H1 (cell line): ENCODE results near the gene HMX1. TPM values are rescaled to one million over a fixed set of nuclear protein-coding genes. Genes with fewer than 3 reads are reported as not detected.

Experiments
- CTCF ChIA-PET: fragments of 300-600 bp; sonication (Branson Sonifier 250); formaldehyde crosslinking; loops from one replicate; lab custom pipeline; 2021; ENCODE audit not compliant: partially characterized antibody; lab: Charles Lee
- POLR2A ChIA-PET: fragments of 300-600 bp; sonication (Branson Sonifier 250); formaldehyde crosslinking; loops from one replicate; lab custom pipeline; 2021; ENCODE audit warnings: inconsistent platforms; ENCODE audit not compliant: partially characterized antibody; lab: Charles Lee
- DNase-seq, 2 experiments: peaks; one replicate each; pipeline versions ENCODE4 v3.0.0 to v3.0.0-alpha.2; 2010 to 2022; ENCODE audit warnings: low spot score in 2 of 2, low read depth in 1 of 2, mixed read lengths in 1 of 2
- FAIRE-seq: peaks from 2 replicates; lab custom pipeline; 2011; peaks lifted over from hg19 to GRCh38; lab: Jason Lieb, UNC
- H2AFZ ChIP-seq: 2 replicates; pipeline ENCODE4 v1.8.1; 2012; ENCODE audit warnings: low read length, inconsistent platforms
- H2AK5ac ChIP-seq: 2 replicates; pipeline ENCODE4 v1.6.1; 2013; ENCODE audit warnings: low read depth, low read length
- H2BK120ac ChIP-seq: replicated peaks from 2 replicates; pipeline ENCODE3; 2013; ENCODE audit warnings: low read depth, low read length, inconsistent platforms
- H2BK12ac ChIP-seq: 2 replicates; pipeline ENCODE4 v1.6.1; 2013; ENCODE audit warnings: low read depth, low read length
- H2BK15ac ChIP-seq: 2 replicates; pipeline ENCODE4 v1.6.1; 2013; ENCODE audit warnings: low read length
- H2BK20ac ChIP-seq: 2 replicates; pipeline ENCODE4 v1.6.1; 2013; ENCODE audit warnings: low read length
- H2BK5ac ChIP-seq: 2 replicates; pipeline ENCODE4 v1.6.1; 2013; ENCODE audit warnings: low read depth, low read length
- H3K14ac ChIP-seq: 2 replicates; pipeline ENCODE4 v1.6.1; 2013; ENCODE audit warnings: inconsistent platforms; ENCODE audit not compliant: insufficient read length
- H3K18ac ChIP-seq: 2 replicates; pipeline ENCODE4 v1.6.1; 2013; ENCODE audit warnings: low read length; ENCODE audit errors: extremely low read depth
- H3K23ac ChIP-seq: 2 replicates; pipeline ENCODE4 v1.6.1; 2013; ENCODE audit warnings: inconsistent platforms; ENCODE audit not compliant: insufficient read length
- H3K23me2 ChIP-seq: 2 replicates; pipeline ENCODE4 v1.6.1; 2013; ENCODE audit warnings: low read depth, low read length
- H3K27ac ChIP-seq: 2 replicates; pipeline ENCODE4 v1.6.1; 2011; ENCODE audit warnings: low read depth, low read length, inconsistent platforms
- H3K27me3 ChIP-seq, 4 experiments: replicated peaks in 1 of 4; 1 replicate in 1 of 4; 2 replicates in 3 of 4; pipeline versions ENCODE4 v1.6.1 to v1.8.1; 2011 to 2013; ENCODE audit warnings: low read length in 3 of 4, mild to moderate bottlenecking in 3 of 4, inconsistent platforms in 2 of 4, mixed read lengths in 2 of 4, moderate library complexity in 1 of 4; ENCODE audit not compliant: control insufficient read depth in 3 of 4, insufficient read depth in 3 of 4; ENCODE audit errors: extremely low read depth in 1 of 4
- H3K36me3 ChIP-seq, 4 experiments: 2 replicates each; pipeline versions ENCODE4 v1.6.1 to v1.8.1; 2011 to 2013; ENCODE audit warnings: mild to moderate bottlenecking in 4 of 4, low read length in 3 of 4, moderate library complexity in 2 of 4, control low read depth in 1 of 4, inconsistent platforms in 1 of 4; ENCODE audit not compliant: insufficient read depth in 4 of 4, control insufficient read depth in 2 of 4
- H3K4ac ChIP-seq: replicated peaks from 2 replicates; pipeline ENCODE3; 2013; ENCODE audit warnings: low read length, low read depth, mixed read lengths, inconsistent platforms; ENCODE audit not compliant: insufficient read length
- H3K4me1 ChIP-seq, 4 experiments: replicated peaks in 1 of 4; 1 replicate in 1 of 4; 2 replicates in 3 of 4; pipeline versions ENCODE4 v1.6.1 to v1.8.1; 2011 to 2013; ENCODE audit warnings: low read length in 3 of 4, inconsistent platforms in 2 of 4, mixed read lengths in 1 of 4; ENCODE audit not compliant: insufficient read depth in 4 of 4, control insufficient read depth in 3 of 4
- H3K4me2 ChIP-seq, 2 experiments: 2 replicates each; pipeline versions ENCODE4 v1.6.1 to v1.8.1; 2011 to 2013; ENCODE audit warnings: low read depth in 2 of 2, low read length in 2 of 2, control low read depth in 1 of 2, inconsistent platforms in 1 of 2, mild to moderate bottlenecking in 1 of 2; ENCODE audit not compliant: insufficient read depth in 1 of 2
- H3K4me3 ChIP-seq, 4 experiments: fragments of 200-600, 300-600 bp in 1 of 4; sonication (generic), shearing (Covaris generic), sonication (Bioruptor Twin) in 1 of 4; 2 replicates each; pipeline versions ENCODE4 v1.5.1 to v1.8.1; 2011 to 2016; ENCODE audit warnings: low read length in 4 of 4, low read depth in 3 of 4, control low read depth in 2 of 4, inconsistent platforms in 2 of 4, mild to moderate bottlenecking in 2 of 4, mixed read lengths in 1 of 4, moderate library complexity in 1 of 4; ENCODE audit not compliant: insufficient read depth in 2 of 4; ENCODE audit errors: extremely low read depth in 1 of 4
- H3K56ac ChIP-seq: replicated peaks from 2 replicates; pipeline ENCODE3; 2013; ENCODE audit warnings: low read depth, mild to moderate bottlenecking, mixed read lengths, low read length, inconsistent platforms; ENCODE audit not compliant: insufficient read length
- H3K79me1 ChIP-seq: 2 replicates; pipeline ENCODE4 v1.6.1; 2013; ENCODE audit warnings: low read depth, low read length, control low read depth
- H3K79me2 ChIP-seq, 2 experiments: 2 replicates each; pipeline versions ENCODE4 v1.6.1 to v1.8.1; 2012 to 2013; ENCODE audit warnings: low read length in 2 of 2, mild to moderate bottlenecking in 2 of 2, inconsistent platforms in 1 of 2; ENCODE audit not compliant: insufficient read depth in 2 of 2, control insufficient read depth in 1 of 2
- H3K9ac ChIP-seq, 4 experiments: replicated peaks in 1 of 4; 1 replicate in 1 of 4; 2 replicates in 3 of 4; pipeline versions ENCODE4 v1.6.1 to v1.8.1; 2011 to 2013; ENCODE audit warnings: low read depth in 3 of 4, low read length in 3 of 4, control low read depth in 2 of 4, mild to moderate bottlenecking in 2 of 4, moderate library complexity in 2 of 4, inconsistent platforms in 1 of 4; ENCODE audit errors: extremely low read depth in 1 of 4
- H3K9me3 ChIP-seq, 2 experiments: 2 replicates each; pipeline versions ENCODE4 v1.6.1 to v1.8.1; 2012 to 2013; ENCODE audit warnings: mild to moderate bottlenecking in 2 of 2, moderate library complexity in 2 of 2, control low read depth in 1 of 2, inconsistent platforms in 1 of 2, low read depth in 1 of 2, low read length in 1 of 2, mixed read lengths in 1 of 2; ENCODE audit not compliant: insufficient read depth in 2 of 2
- H4K20me1 ChIP-seq, 2 experiments: replicated peaks in 1 of 2; 2 replicates each; pipeline versions ENCODE3 to v1.8.1; 2011 to 2013; ENCODE audit warnings: inconsistent platforms in 2 of 2, low read length in 2 of 2, mild to moderate bottlenecking in 1 of 2; ENCODE audit not compliant: insufficient read depth in 2 of 2, control insufficient read depth in 1 of 2
- H4K5ac ChIP-seq: 2 replicates; pipeline ENCODE4 v1.6.1; 2013; ENCODE audit warnings: low read length, low read depth, mixed read lengths, inconsistent platforms; ENCODE audit not compliant: insufficient read length
- H4K8ac ChIP-seq: 2 replicates; pipeline ENCODE4 v1.8.0; 2013; ENCODE audit warnings: mild to moderate bottlenecking, moderate library complexity, low read length, inconsistent platforms; ENCODE audit not compliant: insufficient read depth; ENCODE audit errors: extremely low read depth
- H4K91ac ChIP-seq: replicated peaks from 2 replicates; pipeline ENCODE3; 2013; ENCODE audit warnings: low read length, mixed read lengths, inconsistent platforms; ENCODE audit not compliant: insufficient read length
- BCL11A ChIP-seq, 2 experiments: IDR thresholded peaks; one replicate each; pipeline ENCODE4 v1.6.1; 2011; ENCODE audit warnings: low read depth in 2 of 2, low read length in 2 of 2, mild to moderate bottlenecking in 2 of 2
- CEBPB ChIP-seq: IDR thresholded peaks from 2 replicates; pipeline ENCODE4 v1.6.1; 2012; ENCODE audit warnings: low read depth, low read length
- CTBP2 ChIP-seq: IDR thresholded peaks from 2 replicates; pipeline ENCODE4 v1.7.0; 2011; ENCODE audit warnings: borderline replicate concordance, mild to moderate bottlenecking, moderate library complexity, mixed read lengths, low read length; ENCODE audit not compliant: insufficient read depth, insufficient read length
- EZH2 ChIP-seq: fragments of 200-600 bp; sonication (generic); IDR thresholded peaks from 2 replicates; pipeline ENCODE4 v1.7.1; 2012; ENCODE audit warnings: low read depth, mild to moderate bottlenecking, moderate library complexity, low read length, inconsistent platforms; ENCODE audit not compliant: severe bottlenecking
- GABPA ChIP-seq: IDR thresholded peaks from 2 replicates; pipeline ENCODE4 v1.6.1; 2011; ENCODE audit warnings: mild to moderate bottlenecking, low read length, moderate library complexity, borderline replicate concordance; ENCODE audit not compliant: insufficient read depth
- KDM4A ChIP-seq: IDR thresholded peaks from one replicate; pipeline ENCODE4 v1.7.1; 2012; ENCODE audit warnings: low read depth, mild to moderate bottlenecking, moderate library complexity, low read length, inconsistent platforms; ENCODE audit not compliant: severe bottlenecking
- NRF1 ChIP-seq: IDR thresholded peaks from 2 replicates; pipeline ENCODE4 v1.6.1; 2011; ENCODE audit warnings: mild to moderate bottlenecking, low read depth, low read length, improper control_type of control experiment
- SIRT6 ChIP-seq: IDR thresholded peaks from one replicate; pipeline ENCODE4 v1.7.1; 2012; ENCODE audit warnings: low read length, inconsistent platforms
- SRF ChIP-seq: IDR thresholded peaks from 2 replicates; pipeline ENCODE4 v1.6.1; 2011; ENCODE audit warnings: mild to moderate bottlenecking, low read depth, low read length, moderate library complexity
- YY1 ChIP-seq: IDR thresholded peaks from 2 replicates; pipeline ENCODE4 v1.6.1; 2011; ENCODE audit warnings: low read depth, mild to moderate bottlenecking, low read length
- WGBS, 2 experiments: shearing (Covaris generic) in 1 of 2; methylation state at CpG; one replicate each; pipeline versions ENCODE4 v1.1.6 to v1.1.7; 2013 to 2015; ENCODE audit warnings: low lambda C conversion rate in 2 of 2, mixed read lengths in 2 of 2, inconsistent platforms in 1 of 2, low coverage in 1 of 2, missing lambda C conversion rate in 1 of 2; ENCODE audit not compliant: insufficient replicate concordance in 2 of 2, insufficient coverage in 1 of 2, insufficient read length in 1 of 2; ENCODE audit errors: extremely low coverage in 1 of 2, missing lambda C conversion rate in 1 of 2; 5-methylcytosine and 5-hydroxymethylcytosine counted together
- polyA plus RNA-seq, 7 experiments: library from polyadenylated mRNA; depleted of rRNA in 3 of 7; stranded (reverse) in 5 of 7; unstranded in 2 of 7; fragments of >200 nt in 5 of 7; fragments of 200-250 nt in 2 of 7; gene quantifications; 1 replicate in 5 of 7; 2 replicates in 1 of 7; 4 replicates in 1 of 7; pipeline versions ENCODE4 v1.2.1 to v1.2.3, GENCODE V29; 2011 to 2013; ENCODE audit warnings: missing spikeins in 2 of 7, mixed read lengths in 2 of 7
- total RNA-seq: library from RNA; stranded (reverse); fragmentation: NEBNext Ultra II Directional; extraction: Animal tissue kit (Norgen Biotek cat#: 25700); gene quantifications from 2 replicates; pipeline ENCODE4 v1.2.1, GENCODE V29; 2021
- TF ChIP-seq, protein P1 (sequence below), 3 experiments: IDR thresholded peaks; 1 replicate in 2 of 3; 2 replicates in 1 of 3; pipeline versions ENCODE4 v1.5.1 to v1.6.1; 2011; ENCODE audit warnings: low read length in 3 of 3, mild to moderate bottlenecking in 3 of 3, inconsistent platforms in 2 of 3, low read depth in 1 of 3, moderate library complexity in 1 of 3; ENCODE audit not compliant: insufficient read depth in 1 of 3; ENCODE audit errors: control extremely low read depth in 1 of 3

HMX1 gene
- total and polyA plus RNA-seq, 2 of the 8 experiments (the other 6 are each of a cell fraction or from before 2014, with no cell fraction given) = 0.26 TPM; not detected in 1

DNA sequence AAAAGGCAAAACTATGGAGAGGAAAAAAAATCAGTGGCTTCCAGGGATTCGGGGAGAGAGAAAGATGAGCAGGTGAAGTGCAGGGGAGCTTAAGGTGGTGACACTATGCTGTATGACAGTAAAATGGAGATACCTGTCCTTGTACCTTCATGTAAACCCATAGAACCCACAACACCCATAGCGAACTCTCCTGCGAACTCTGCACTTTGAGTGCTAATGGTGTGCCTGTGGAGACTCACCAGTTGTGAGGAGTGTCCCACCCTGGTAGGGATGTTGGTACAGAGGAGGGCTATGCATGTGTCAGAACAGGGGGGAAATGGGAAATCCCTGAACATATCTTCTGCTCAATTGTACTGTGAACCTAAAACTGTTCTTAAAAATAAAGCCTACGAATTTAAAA is 42.8 kb downstream of the HMX1 start:
- Histone ChIP-seq H3K27me3 (no peaks in the 10 kb centered on the region; a peak in 1 of 7 replicates), H3K27ac (no peak overlapping the region), H3K36me3 (no peaks in the 10 kb centered on the region), H2AFZ (no peak overlapping the region), H3K4me2 (no peak overlapping the region), H2BK120ac (no peak overlapping the region), H3K4me3 (no peak overlapping the region), H3K79me2 (no peaks in the 10 kb centered on the region), H2BK15ac (no peak overlapping the region), H3K56ac (no peak overlapping the region), H3K79me1 (no peaks in the 10 kb centered on the region), H2AK5ac (no peak overlapping the region), H3K14ac (no peak overlapping the region), H3K18ac (no peak overlapping the region), H4K91ac (no peak overlapping the region), H3K23me2 (no peaks in the 10 kb centered on the region), H2BK12ac (no peak overlapping the region), H3K9me3 (peaks cover 0 to 7% of the 10 kb centered on the region in 2 experiments; a peak in 2 of 4 replicates), H3K4ac (no peak overlapping the region), H4K8ac (no peak overlapping the region), H2BK20ac (no peak overlapping the region), H2BK5ac (no peak overlapping the region), H3K9ac (no peak overlapping the region), H4K20me1 (no peaks in the 10 kb centered on the region), H3K4me1 (no peaks in the 10 kb centered on the region), H3K23ac (no peak overlapping the region), H4K5ac (no peak overlapping the region)
- FAIRE-seq (no peak), DNase-seq (peak in 1 of 2 experiments; percentile 0)
- CTCF ChIA-PET = no interaction called here
- WGBS, 2 experiments = 84% methylated on average over 4 of the region's 4 CpGs; no CpG with 5 or more reads in 1 of the 2 experiments
- POLR2A ChIA-PET = no interaction called here
- TF ChIP-seq EZH2 (no peak), CTBP2 (no peak), SRF (no peak), BCL11A (IDR thresholded peaks at IDR 0.05; ENCODE audit: low read depth in 2 of 2, low read length in 2 of 2) (no peak), KDM4A (no peak), NRF1 (no peak), YY1 (no peak), GABPA (no peak), CEBPB (no peak), SIRT6 (no peak)
- TF ChIP-seq, protein P1, sequence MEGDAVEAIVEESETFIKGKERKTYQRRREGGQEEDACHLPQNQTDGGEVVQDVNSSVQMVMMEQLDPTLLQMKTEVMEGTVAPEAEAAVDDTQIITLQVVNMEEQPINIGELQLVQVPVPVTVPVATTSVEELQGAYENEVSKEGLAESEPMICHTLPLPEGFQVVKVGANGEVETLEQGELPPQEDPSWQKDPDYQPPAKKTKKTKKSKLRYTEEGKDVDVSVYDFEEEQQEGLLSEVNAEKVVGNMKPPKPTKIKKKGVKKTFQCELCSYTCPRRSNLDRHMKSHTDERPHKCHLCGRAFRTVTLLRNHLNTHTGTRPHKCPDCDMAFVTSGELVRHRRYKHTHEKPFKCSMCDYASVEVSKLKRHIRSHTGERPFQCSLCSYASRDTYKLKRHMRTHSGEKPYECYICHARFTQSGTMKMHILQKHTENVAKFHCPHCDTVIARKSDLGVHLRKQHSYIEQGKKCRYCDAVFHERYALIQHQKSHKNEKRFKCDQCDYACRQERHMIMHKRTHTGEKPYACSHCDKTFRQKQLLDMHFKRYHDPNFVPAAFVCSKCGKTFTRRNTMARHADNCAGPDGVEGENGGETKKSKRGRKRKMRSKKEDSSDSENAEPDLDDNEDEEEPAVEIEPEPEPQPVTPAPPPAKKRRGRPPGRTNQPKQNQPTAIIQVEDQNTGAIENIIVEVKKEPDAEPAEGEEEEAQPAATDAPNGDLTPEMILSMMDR (IDR thresholded peaks at IDR 0.05; ENCODE audit: control extremely low read depth in 1 of 3, insufficient read depth in 1 of 3, low read depth in 1 of 3, low read length in 3 of 3) = no peak
